GM19328 (cell line): ENCODE results near the gene TRPC3.

Experiments used
- ATAC-seq: cut with Tn5 transposase; IDR thresholded peaks from one replicate; pipeline ENCODE4 v1.9.1; 2021; ENCODE audit warnings: mild to moderate bottlenecking, moderate library complexity; ENCODE audit not compliant: unreplicated experiment

TRPC3 gene

GRCh38 chr4:121951521-121952110 lies at the start of gene TRPC3:
Gene TRPC3 (minus strand): TSS chr4:121952060. CDS start chr4:121951680, 380 bp downstream.
- ATAC-seq = no peak

GRCh38 chr4:122000849-122001248 lies 49.0 kb upstream of the TRPC3 start:
- no peak for ATAC-seq

- ATAC-seq = no peak
Observed at GRCh38 chr4:121998024-121998423, 46.2 kb upstream of the TRPC3 start.

GRCh38 chr4:121995790-121996537 lies 44.1 kb upstream of the TRPC3 start:
- no peak for ATAC-seq

- no peak for ATAC-seq
Observed at GRCh38 chr4:121991968-121992367, 40.1 kb upstream of the TRPC3 start.

GRCh38 chr4:121990489-121990888 lies 38.6 kb upstream of the TRPC3 start:
- ATAC-seq = no peak

- no peak for ATAC-seq
Observed at GRCh38 chr4:121989715-121990114, 37.9 kb upstream of the TRPC3 start.

- no peak for ATAC-seq
Observed at GRCh38 chr4:121988950-121989349, 37.1 kb upstream of the TRPC3 start.

GRCh38 chr4:121980643-121981042 lies 28.8 kb upstream of the TRPC3 start:
- no peak for ATAC-seq

- ATAC-seq = peak; percentile 40
Observed at GRCh38 chr4:121978172-121978516, 26.3 kb upstream of the TRPC3 start.

DNA sequence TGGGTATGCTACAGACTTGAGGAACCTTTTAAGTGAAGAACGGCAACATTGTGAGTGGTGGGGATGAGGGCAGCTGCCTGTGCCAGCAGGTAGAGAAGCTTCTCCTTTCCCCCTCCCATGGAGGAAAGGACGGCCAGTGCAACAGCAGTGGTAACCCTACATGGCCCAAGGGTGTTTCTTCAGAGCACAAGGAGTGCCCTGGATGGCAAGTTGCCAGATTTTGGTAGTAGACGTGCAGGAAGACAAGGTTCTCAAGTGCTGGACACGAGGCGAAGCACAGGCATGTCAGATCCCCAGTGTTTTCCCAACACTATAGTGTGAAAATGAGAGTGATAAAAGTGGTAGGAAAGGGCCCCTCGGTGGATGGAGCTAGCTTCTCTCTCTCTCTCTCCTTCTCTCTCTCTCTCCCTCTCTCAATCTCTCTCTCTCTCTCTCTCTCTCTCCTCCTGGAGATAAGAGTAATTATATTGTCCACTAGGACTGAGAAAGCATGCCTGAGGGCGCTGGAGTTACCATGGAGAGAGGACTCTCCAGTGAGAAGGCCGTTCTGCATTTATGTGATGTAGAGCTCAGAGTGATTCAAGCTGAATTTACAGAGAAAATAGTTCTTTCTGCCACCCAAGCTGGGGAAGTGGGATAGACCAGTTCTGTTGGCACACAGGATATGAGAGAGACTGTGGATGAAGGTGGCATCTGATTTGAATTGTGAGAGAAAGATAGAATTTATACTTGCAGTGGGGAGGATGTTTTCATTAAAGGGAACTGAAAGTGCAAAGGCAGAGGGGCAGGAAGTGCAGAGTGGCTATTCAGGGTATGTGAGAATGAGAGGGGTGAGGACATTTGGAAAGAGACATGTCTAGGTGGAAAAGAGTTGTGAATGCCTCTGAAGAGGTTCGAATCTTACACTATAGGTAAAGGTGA lies 25.7 kb upstream of the TRPC3 start:
- ATAC-seq = peak; percentile 89

DNA sequence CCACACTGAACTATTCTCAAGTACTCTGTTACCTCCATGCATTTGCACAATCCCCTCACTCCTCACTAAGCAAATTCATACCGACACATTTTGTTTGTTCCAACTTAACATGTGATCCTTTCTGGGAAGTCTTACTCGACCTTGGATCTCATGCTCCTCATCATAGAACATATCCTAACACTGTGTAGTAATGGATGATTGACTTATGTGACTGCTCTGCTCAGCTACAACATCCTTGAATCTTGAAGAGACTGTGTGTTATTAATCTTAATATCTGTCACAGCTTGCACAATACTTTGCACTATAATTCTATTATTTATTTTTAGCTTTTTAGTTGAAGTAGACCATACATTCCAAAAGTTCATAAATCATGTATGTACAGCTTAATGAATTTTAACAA lies 23.9 kb upstream of the TRPC3 start:
- no peak for ATAC-seq

DNA sequence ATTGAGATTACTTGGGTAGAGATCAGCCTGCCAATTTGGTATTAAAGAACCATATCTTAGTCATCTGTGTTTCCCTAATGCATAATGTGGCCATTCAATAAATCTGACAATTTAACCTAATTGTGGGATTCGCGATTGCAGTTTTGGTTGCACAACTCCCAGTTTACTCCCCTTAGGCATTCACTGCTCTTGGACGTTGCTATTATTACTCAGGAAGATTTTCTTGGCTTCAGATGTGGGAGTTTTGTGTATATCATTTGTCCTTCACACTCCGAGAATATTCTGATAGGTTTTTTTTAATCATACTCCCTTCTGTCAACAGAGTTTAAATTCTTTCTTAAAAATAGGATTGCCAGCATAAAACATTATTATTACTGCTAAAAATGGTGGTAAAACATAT lies 22.0 kb upstream of the TRPC3 start:
- no peak for ATAC-seq

- ATAC-seq = no peak
Observed at GRCh38 chr4:121968859-121969258, 17.0 kb upstream of the TRPC3 start.

GRCh38 chr4:121964958-121965357 lies 13.1 kb upstream of the TRPC3 start:
- ATAC-seq = no peak

- no peak for ATAC-seq
Observed at GRCh38 chr4:121960818-121961217, 9.0 kb upstream of the TRPC3 start.

DNA sequence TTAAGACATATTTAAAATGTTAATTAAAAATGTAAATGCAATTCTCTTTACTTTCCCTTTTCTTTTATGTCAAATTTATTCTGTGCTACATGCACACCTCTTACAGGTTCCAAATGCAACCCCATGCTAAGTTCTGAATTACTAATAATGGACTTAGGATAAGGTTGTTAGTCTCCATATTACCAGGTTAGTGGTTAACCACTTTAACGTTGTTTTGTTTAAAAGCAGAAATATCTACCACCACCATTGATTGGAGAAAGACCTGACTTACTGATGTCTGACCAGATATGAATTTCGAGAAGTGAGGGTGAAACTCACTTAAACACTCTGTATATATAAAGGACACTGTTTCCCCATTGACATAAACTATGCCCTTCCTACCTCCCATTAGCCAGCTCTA lies 6.9 kb upstream of the TRPC3 start:
- no peak for ATAC-seq

GRCh38 chr4:121957266-121957665 lies 5.4 kb upstream of the TRPC3 start:
- ATAC-seq = no peak

DNA sequence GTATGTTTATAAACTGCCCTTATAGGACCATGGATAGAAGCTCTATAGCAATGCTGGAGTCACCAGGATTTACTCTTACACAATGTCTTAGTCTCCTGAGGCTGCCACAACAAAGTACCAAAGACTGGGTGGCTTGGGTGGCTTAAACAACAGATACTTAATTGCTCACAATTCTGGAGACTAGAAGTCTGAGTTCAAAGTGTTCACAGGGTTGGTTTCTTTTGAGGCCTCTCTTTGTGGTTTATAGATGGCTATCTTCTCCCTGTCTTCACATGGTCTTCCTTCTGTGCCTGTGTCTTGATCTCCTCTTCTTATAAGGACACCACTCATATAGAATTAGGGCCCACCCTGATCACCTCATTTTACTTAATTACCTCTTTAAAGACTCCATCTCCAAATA lies 2.0 kb upstream of the TRPC3 start:
- ATAC-seq = no peak

DNA sequence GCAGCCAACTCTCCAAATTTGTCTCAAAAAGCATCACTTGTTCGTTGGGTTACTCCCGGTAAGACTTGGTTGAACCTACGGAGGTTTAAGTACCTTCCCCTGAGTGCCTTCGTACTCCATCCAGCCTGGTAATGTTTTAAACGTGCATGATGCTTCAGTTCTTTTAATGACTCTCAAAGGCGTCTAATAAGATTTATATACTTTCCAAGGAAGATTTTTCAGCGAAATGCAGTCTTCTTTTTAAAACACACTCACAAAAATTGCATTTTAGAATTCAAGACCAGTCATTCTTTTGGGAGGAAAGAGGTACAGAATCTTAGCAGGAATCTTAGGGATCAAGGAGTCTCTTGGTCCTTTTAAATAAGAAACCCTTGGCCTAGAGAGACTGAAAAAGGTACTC lies 430 bp upstream of the TRPC3 start:
- ATAC-seq = no peak

DNA sequence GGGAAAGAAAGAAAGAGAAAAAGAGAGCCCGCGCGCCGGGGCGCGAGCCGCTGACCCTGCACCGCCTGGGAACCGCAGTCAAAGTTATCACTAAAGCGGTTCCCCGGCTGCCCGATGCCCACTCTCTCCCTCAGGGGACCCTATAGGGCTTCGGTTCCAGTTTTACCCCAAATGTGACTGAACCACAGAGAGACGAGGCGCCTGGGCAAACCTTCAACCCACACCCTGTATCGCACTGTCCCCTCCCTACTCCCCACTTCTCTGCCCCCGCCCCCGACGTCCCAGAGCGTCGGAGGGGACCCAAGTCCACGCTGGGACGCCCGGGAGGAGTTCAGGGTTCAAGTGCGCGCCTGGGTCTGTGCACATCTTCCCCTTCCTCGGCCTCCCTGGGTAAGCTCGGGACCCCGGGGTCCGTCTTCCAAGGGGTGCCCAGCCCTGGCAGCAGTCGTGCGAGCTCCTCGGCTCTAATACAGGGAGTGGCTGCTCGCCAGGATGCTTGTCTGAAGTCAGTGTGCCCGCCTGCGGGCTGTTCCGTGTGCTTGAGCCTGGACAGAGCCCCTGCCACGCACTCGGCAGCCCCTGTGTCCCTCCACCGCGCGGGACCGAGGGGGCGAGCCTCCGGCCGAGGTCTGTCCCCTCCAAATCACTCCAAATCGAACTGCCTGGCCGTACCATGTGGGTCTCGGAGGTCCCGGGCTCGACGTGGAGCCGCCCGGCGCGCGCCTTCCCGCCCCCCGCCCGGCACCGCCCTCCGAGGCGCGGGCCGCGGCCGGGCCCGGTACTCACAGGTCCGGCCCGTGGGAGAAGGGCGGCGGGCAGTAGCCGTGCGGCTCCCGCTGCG lies 960 bp downstream of the TRPC3 start:
- peak; percentile 15 for ATAC-seq
